Peyer's patch (tissue), 4 donors: ENCODE measurements around the gene KCNQ2. TPM values are rescaled to one million over a fixed set of nuclear protein-coding genes. Genes with fewer than 3 reads are reported as not detected.

Source experiments
- DNase-seq, 3 donors: peaks; one replicate each; pipeline ENCODE4 v3.0.0-alpha.2; 2017 to 2019
- H3K27ac ChIP-seq, 4 donors: fragments of 200-600 bp; sonication (generic); one replicate each; pipeline ENCODE4 v1.5.1; 2016 to 2019
- H3K27me3 ChIP-seq, 2 donors: fragments of 200-600 bp; sonication (generic); one replicate each; pipeline ENCODE4 v1.5.1; 2019
- H3K36me3 ChIP-seq, 3 donors: fragments of 200-600 bp; sonication (generic); one replicate each; pipeline ENCODE4 v1.5.1; 2016 to 2019
- H3K4me1 ChIP-seq, 4 donors: fragments of 200-600 bp; sonication (generic); one replicate each; pipeline ENCODE4 v1.5.1; 2016 to 2019
- H3K4me3 ChIP-seq, 4 donors: fragments of 200-600 bp; sonication (generic); 1 replicate in 3 of 4; 2 replicates in 1 of 4; pipeline ENCODE4 v1.5.1; 2016 to 2019; ENCODE audit warnings: mild to moderate bottlenecking in 1 of 4
- H3K9me3 ChIP-seq, 4 donors: fragments of 200-600 bp; sonication (generic); one replicate each; pipeline ENCODE4 v1.5.1; 2016 to 2019; ENCODE audit warnings: mild to moderate bottlenecking in 1 of 4
- POLR2A ChIP-seq, 2 donors: fragments of 450-650 bp; IDR thresholded peaks; one replicate each; pipeline ENCODE4 v1.5.1; 2017; ENCODE audit warnings: antibody characterized with exemption in 2 of 2, mild to moderate bottlenecking in 2 of 2, moderate library complexity in 2 of 2
- total RNA-seq, 4 donors: library from RNA; depleted of rRNA; stranded (reverse); fragments of >200 nt; gene quantifications; one replicate each; pipeline ENCODE4 v1.1.0, GENCODE V29; 2016
- TF ChIP-seq, protein P1 (sequence below), 6 experiments: fragments of 450-650 bp in 4 of 6; fragments of 200-600 bp in 2 of 6; sonication (generic) in 1 of 6; IDR thresholded peaks; one replicate each; pipeline ENCODE4 v1.5.1; 2017 to 2019; ENCODE audit warnings: antibody characterized with exemption in 6 of 6, mild to moderate bottlenecking in 3 of 6, moderate library complexity in 1 of 6

Gene KCNQ2
- total RNA-seq, 4 donors from 2014 or later: not detected

DNA sequence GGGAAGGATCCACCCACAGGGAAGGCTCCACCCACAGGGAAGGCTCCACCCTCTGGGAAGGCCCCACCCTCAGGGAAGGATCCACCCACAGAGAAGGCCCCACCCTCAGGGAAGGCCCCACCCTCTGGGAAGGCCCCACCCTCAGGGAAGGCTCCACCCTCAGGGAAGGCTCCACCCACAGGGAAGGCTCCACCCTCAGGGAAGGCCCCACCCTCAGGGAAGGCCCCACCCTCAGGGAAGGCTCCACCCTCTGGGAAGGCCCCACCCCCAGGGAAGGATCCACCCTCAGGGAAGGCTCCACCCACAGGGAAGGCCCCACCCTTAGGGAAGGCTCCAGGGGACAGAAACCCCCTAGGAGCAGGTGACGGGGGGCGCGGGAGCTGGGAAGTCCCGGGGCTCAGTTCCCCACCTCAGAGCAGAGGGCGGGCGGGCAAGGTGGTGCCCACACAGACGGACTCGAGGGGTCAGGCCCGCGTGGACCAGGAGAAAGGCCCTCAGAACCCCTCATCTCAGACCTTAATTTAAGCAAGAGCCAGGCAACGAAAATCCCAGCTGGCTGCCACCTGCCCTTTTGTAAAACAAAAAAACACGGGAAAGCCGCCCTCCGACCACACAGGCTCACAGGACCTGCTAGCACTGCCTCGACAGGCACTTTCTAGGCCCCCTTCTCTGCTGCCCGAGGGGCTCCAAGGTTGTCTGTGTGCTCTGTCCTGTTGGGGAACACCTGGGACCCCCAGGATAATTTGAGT, 39.7 kb downstream of the KCNQ2 start:
- TF ChIP-seq, protein P1, sequence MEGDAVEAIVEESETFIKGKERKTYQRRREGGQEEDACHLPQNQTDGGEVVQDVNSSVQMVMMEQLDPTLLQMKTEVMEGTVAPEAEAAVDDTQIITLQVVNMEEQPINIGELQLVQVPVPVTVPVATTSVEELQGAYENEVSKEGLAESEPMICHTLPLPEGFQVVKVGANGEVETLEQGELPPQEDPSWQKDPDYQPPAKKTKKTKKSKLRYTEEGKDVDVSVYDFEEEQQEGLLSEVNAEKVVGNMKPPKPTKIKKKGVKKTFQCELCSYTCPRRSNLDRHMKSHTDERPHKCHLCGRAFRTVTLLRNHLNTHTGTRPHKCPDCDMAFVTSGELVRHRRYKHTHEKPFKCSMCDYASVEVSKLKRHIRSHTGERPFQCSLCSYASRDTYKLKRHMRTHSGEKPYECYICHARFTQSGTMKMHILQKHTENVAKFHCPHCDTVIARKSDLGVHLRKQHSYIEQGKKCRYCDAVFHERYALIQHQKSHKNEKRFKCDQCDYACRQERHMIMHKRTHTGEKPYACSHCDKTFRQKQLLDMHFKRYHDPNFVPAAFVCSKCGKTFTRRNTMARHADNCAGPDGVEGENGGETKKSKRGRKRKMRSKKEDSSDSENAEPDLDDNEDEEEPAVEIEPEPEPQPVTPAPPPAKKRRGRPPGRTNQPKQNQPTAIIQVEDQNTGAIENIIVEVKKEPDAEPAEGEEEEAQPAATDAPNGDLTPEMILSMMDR (IDR thresholded peaks at IDR 0.05): no peak
- TF ChIP-seq POLR2A (IDR thresholded peaks at IDR 0.05): no peak
- no peak overlapping the region for H3K4me3 ChIP-seq
- H3K9me3 ChIP-seq: no peaks in the 10 kb centered on the region
- no peaks in the 10 kb centered on the region for H3K27me3 ChIP-seq
- H3K4me1 ChIP-seq: no peaks in the 10 kb centered on the region
- H3K36me3 ChIP-seq: no peaks in the 10 kb centered on the region
- H3K27ac ChIP-seq: no peak overlapping the region
- DNase-seq: no peak

DNA sequence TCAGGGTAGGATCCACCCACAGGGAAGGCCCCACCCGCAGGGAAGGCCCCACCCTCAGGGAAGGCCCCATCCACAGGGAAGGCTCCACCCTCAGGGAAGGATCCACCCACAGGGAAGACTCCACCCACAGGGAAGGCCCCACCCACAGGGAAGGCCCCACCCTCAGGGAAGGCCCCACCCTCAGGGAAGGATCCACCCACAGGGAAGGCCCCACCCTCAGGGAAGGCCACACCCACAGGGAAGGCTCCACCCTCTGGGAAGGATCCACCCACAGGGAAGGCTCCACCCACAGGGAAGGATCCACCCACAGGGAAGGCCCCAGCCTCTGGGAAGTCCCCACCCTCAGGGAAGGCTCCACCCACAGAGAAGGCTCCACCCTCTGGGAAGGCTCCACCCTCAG, 40.5 kb downstream of the KCNQ2 start:
- no peaks in the 10 kb centered on the region for H3K36me3 ChIP-seq
- no peaks in the 10 kb centered on the region for H3K9me3 ChIP-seq
- H3K4me3 ChIP-seq: no peak overlapping the region
- no peaks in the 10 kb centered on the region for H3K4me1 ChIP-seq
- no peak for DNase-seq
- no peak overlapping the region for H3K27ac ChIP-seq
- no peaks in the 10 kb centered on the region for H3K27me3 ChIP-seq
- TF ChIP-seq, protein P1 (IDR thresholded peaks at IDR 0.05): no peak
- TF ChIP-seq POLR2A (IDR thresholded peaks at IDR 0.05): no peak

DNA sequence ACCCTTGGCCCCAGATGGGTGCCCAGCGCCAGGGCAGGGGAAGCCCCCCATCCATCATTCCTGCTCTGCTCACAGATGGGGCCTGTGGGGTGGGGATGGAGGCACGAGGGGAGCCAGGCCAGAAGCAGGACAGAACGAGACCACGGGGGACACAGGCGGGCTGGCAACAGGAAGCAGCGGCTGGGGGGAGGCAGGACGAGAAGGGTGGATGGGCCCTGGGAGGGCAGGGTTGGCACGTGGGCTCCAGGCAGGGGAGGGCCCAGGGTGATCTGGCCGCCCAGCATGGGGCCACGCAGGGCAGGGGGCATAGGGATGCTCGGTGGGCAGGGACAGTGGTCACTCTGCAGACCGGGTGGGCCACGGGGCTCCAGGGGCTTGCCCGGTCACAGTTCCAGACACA, 41.6 kb downstream of the KCNQ2 start:
- H3K27ac ChIP-seq: no peak overlapping the region
- no peaks in the 10 kb centered on the region for H3K9me3 ChIP-seq
- H3K4me1 ChIP-seq: no peaks in the 10 kb centered on the region
- TF ChIP-seq, protein P1 (IDR thresholded peaks at IDR 0.05): no peak
- no peak for TF ChIP-seq POLR2A (IDR thresholded peaks at IDR 0.05)
- no peaks in the 10 kb centered on the region for H3K27me3 ChIP-seq
- H3K36me3 ChIP-seq: no peaks in the 10 kb centered on the region
- DNase-seq: no peak
- H3K4me3 ChIP-seq: no peak overlapping the region

DNA sequence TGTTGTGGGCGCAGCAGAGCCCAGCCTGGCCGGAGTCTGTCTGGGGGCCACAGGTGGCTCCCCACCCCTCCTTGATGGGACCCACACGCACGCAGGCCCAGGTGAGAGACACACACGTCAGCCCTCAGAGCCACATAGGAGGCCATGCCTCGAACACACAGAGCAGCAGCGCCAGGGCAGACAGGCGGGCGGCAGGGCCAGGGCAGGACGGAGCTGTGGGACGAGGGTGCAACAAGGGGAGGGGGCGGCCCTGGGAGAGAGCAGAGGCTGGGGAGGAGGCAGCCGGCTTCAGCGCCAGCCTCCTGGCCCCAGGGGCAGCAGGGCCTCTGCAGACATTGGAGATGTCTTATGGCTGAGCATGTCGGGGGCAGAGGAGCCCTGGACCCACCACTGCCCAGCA, 42.5 kb downstream of the KCNQ2 start:
- H3K27ac ChIP-seq: no peak overlapping the region
- TF ChIP-seq, protein P1 (IDR thresholded peaks at IDR 0.05): no peak
- TF ChIP-seq POLR2A (IDR thresholded peaks at IDR 0.05): no peak
- H3K4me1 ChIP-seq: no peaks in the 10 kb centered on the region
- H3K36me3 ChIP-seq: no peaks in the 10 kb centered on the region
- H3K9me3 ChIP-seq: no peaks in the 10 kb centered on the region
- H3K4me3 ChIP-seq: no peak overlapping the region
- DNase-seq: no peak
- H3K27me3 ChIP-seq: no peaks in the 10 kb centered on the region

DNA sequence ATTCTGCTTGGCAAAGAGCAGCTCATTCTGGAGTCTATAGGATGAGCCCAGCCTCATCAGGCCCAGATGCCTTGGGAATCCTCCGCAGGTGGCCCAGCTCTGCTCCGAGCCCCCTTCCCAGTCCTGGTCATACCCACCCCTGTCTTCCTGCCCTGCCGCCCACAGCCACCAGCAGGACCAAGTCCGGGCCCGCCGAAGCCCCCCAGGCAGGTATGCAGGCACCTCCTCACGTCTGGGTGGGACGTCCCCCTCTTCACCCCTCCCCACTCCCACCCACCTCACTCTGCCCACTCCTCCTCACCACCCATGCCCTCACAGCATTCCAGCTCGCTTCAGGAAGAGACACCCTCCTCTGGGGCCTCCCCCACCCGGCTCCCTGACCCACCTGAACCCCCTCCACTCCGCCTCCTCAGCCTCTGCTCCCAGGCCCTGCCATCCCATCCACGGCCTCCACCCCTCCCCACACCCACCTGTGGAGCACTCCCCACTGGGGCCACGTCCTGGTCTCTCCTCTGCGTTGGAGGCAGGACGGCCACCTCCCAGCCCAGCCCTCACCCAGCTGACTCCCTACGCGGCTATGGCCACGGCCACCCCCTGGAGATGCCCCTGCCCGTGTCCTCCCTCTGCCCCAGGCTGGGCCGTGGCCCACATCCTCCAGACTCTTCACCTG, 43.4 kb downstream of the KCNQ2 start:
- Histone ChIP-seq H3K9me3 (no peaks in the 10 kb centered on the region), H3K4me3 (no peak overlapping the region), H3K36me3 (no peaks in the 10 kb centered on the region), H3K27ac (no peak overlapping the region), H3K4me1 (no peaks in the 10 kb centered on the region), H3K27me3 (no peaks in the 10 kb centered on the region)
- TF ChIP-seq, protein P1 (IDR thresholded peaks at IDR 0.05): no peak
- TF ChIP-seq POLR2A (IDR thresholded peaks at IDR 0.05): no peak
- DNase-seq: no peak
